Caco-2 (cell line): ENCODE results near the gene ADARB1. TPM values are rescaled to one million over a fixed set of nuclear protein-coding genes. Genes with fewer than 3 reads are reported as not detected.

Source experiments
- BruUV-seq: library from RNA; stranded (reverse); fragments of 400-500 nt; replicated peaks from 2 replicates; lab custom pipeline; 2021; lab: Mats Ljungman, UMichigan
- CTCF ChIA-PET: fragments of 300-600 bp; sonication (Branson Sonifier 250); formaldehyde crosslinking; loops from one replicate; lab custom pipeline; 2022; ENCODE audit warnings: antibody characterized with exemption; lab: Charles Lee
- POLR2A ChIA-PET: fragments of 300-600 bp; sonication (Branson Sonifier 250); formaldehyde crosslinking; loops from one replicate; lab custom pipeline; 2022; ENCODE audit warnings: antibody characterized with exemption; lab: Charles Lee
- DNase-seq, 2 experiments: peaks; one replicate each; pipeline versions ENCODE4 v3.0.0 to v3.0.0-alpha.2; 2020 to 2022
- H3K27me3 ChIP-seq: replicated peaks from 2 replicates; pipeline ENCODE4 v1.6.0; 2011; ENCODE audit warnings: low read length; ENCODE audit not compliant: control insufficient read depth, insufficient read depth
- H3K36me3 ChIP-seq: 2 replicates; pipeline ENCODE4 v1.5.1; 2011; ENCODE audit warnings: low read length; ENCODE audit not compliant: control insufficient read depth, insufficient read depth
- H3K4me1 ChIP-seq: fragments of 250-450 bp; sonication (Bioruptor Pico); 2 replicates; pipeline ENCODE4 v1.5.1; 2020; ENCODE audit warnings: mild to moderate bottlenecking
- H3K4me3 ChIP-seq: 2 replicates; pipeline ENCODE4 v1.5.1; 2011; ENCODE audit warnings: low read depth, mild to moderate bottlenecking, control low read depth, low read length
- H3K9me3 ChIP-seq: fragments of 250-450 bp; sonication (Bioruptor Pico); 2 replicates; pipeline ENCODE4 v1.5.1; 2020; ENCODE audit warnings: mild to moderate bottlenecking, moderate library complexity
- H3K27ac Mint-ChIP-seq: one replicate; pipeline ENCODE4 v1.8.0; 2022; ENCODE audit warnings: mixed read lengths; ENCODE audit not compliant: unreplicated experiment
- H3K27me3 Mint-ChIP-seq: one replicate; pipeline ENCODE4 v1.8.0; 2022; ENCODE audit warnings: mixed read lengths; ENCODE audit not compliant: insufficient read depth, unreplicated experiment
- H3K36me3 Mint-ChIP-seq: one replicate; pipeline ENCODE4 v1.8.0; 2022; ENCODE audit warnings: mild to moderate bottlenecking, mixed read lengths; ENCODE audit not compliant: insufficient read depth, unreplicated experiment
- H3K4me1 Mint-ChIP-seq: one replicate; pipeline ENCODE4 v1.8.0; 2022; ENCODE audit warnings: low read depth, mixed read lengths; ENCODE audit not compliant: unreplicated experiment
- H3K4me3 Mint-ChIP-seq: one replicate; pipeline ENCODE4 v1.8.0; 2022; ENCODE audit warnings: mild to moderate bottlenecking, moderate library complexity, mixed read lengths; ENCODE audit not compliant: unreplicated experiment
- H3K9me3 Mint-ChIP-seq: one replicate; pipeline ENCODE4 v1.8.0; 2022; ENCODE audit warnings: mixed read lengths; ENCODE audit not compliant: unreplicated experiment
- intact Hi-C: fragments of 100-400 bp; cut with micrococcal nuclease; formaldehyde crosslinking; loops from one replicate; pipeline ENCODE4 v1.10.0; 2022; ENCODE audit not compliant: unreplicated experiment
- total RNA-seq: library from RNA; stranded (reverse); gene quantifications from 2 replicates; pipeline ENCODE4 v1.2.3, GENCODE V29; 2022
- TF ChIP-seq, protein P1 (sequence below), 2 experiments: fragments of 200-600 bp in 1 of 2; IDR thresholded peaks; 1 replicate in 1 of 2; 2 replicates in 1 of 2; pipeline versions ENCODE4 v1.5.1 to v1.8.0; 2011 to 2022; ENCODE audit warnings: antibody characterized with exemption in 1 of 2, control low read depth in 1 of 2, inconsistent platforms in 1 of 2, low read depth in 1 of 2, low read length in 1 of 2, mild to moderate bottlenecking in 1 of 2, moderate library complexity in 1 of 2; ENCODE audit not compliant: insufficient read depth in 1 of 2, severe bottlenecking in 1 of 2, unreplicated experiment in 1 of 2

The ADARB1 gene
- total RNA-seq, 1 experiment from 2014 or later = 25.4 TPM

DNA sequence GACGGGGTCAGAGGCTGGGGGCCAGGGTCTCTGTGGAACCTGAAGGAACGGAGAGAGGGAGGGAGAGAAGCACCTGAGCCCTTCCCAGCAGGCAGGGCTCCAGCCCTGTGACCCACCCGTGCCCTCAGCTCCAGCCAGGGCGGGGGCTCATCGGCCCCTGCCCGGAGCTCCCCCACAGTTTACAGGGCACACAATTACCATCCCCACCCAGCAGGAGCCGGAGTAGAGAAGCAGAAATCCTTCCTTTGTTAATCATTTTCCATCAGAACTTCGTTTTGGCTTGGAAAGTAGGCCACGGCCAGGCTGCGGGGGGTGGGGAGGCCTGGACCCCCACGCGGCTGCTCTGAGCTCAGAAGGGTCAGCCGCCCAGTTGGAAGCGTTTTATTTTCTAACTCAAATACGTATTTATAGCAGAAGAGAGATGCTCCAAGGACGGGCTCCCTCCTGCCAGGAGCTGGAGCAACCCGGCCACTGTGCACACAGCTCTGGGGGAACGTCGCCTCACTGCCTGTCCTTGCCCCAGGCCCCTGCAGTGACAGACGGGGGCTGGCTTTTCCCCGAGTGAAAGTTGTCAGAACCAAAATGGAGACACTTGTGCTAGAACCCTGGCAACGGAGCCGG is 42.7 kb upstream of the ADARB1 start:
- no peaks in the 10 kb centered on the region for H3K27me3 Mint-ChIP-seq
- H3K9me3 Mint-ChIP-seq = peaks cover 13% of the 10 kb centered on the region
- Histone ChIP-seq H3K27me3 (no peaks in the 10 kb centered on the region), H3K4me1 (no peaks in the 10 kb centered on the region), H3K9me3 (peaks cover 12% of the 10 kb centered on the region), H3K4me3 (no peak overlapping the region), H3K36me3 (no peaks in the 10 kb centered on the region)
- no TSS peak for BruUV-seq
- peaks cover 4% of the 10 kb centered on the region for H3K36me3 Mint-ChIP-seq
- peaks cover 7% of the 10 kb centered on the region for H3K4me1 Mint-ChIP-seq
- POLR2A ChIA-PET = no interaction called here
- no peak for DNase-seq
- no peak overlapping the region for H3K27ac Mint-ChIP-seq
- CTCF ChIA-PET = no interaction called here
- TF ChIP-seq, protein P1, sequence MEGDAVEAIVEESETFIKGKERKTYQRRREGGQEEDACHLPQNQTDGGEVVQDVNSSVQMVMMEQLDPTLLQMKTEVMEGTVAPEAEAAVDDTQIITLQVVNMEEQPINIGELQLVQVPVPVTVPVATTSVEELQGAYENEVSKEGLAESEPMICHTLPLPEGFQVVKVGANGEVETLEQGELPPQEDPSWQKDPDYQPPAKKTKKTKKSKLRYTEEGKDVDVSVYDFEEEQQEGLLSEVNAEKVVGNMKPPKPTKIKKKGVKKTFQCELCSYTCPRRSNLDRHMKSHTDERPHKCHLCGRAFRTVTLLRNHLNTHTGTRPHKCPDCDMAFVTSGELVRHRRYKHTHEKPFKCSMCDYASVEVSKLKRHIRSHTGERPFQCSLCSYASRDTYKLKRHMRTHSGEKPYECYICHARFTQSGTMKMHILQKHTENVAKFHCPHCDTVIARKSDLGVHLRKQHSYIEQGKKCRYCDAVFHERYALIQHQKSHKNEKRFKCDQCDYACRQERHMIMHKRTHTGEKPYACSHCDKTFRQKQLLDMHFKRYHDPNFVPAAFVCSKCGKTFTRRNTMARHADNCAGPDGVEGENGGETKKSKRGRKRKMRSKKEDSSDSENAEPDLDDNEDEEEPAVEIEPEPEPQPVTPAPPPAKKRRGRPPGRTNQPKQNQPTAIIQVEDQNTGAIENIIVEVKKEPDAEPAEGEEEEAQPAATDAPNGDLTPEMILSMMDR (IDR thresholded peaks at IDR 0.05; ENCODE audit: insufficient read depth in 1 of 2, low read depth in 1 of 2, low read length in 1 of 2, severe bottlenecking in 1 of 2, unreplicated experiment in 1 of 2) = no peak
- intact Hi-C loops = no loop called here
- no peak overlapping the region for H3K4me3 Mint-ChIP-seq

- Histone ChIP-seq H3K4me3 (no peak overlapping the region), H3K4me1 (no peaks in the 10 kb centered on the region), H3K27me3 (no peaks in the 10 kb centered on the region), H3K36me3 (no peaks in the 10 kb centered on the region), H3K9me3 (peaks cover 19% of the 10 kb centered on the region)
- intact Hi-C loops = no loop called here
- CTCF ChIA-PET = no interaction called here
- no TSS peak for BruUV-seq
- Mint-ChIP-seq H3K36me3 (peaks cover 4% of the 10 kb centered on the region), H3K27ac (no peak overlapping the region), H3K4me3 (no peak overlapping the region), H3K27me3 (no peaks in the 10 kb centered on the region), H3K4me1 (peaks cover under 1% of the 10 kb centered on the region), H3K9me3 (peaks cover 20% of the 10 kb centered on the region)
- TF ChIP-seq, protein P1 (IDR thresholded peaks at IDR 0.05; ENCODE audit: insufficient read depth in 1 of 2, low read depth in 1 of 2, low read length in 1 of 2, severe bottlenecking in 1 of 2, unreplicated experiment in 1 of 2) = no peak
- no peak for DNase-seq
- POLR2A ChIA-PET = no interaction called here
Observed at GRCh38 chr21:45032332-45032731, 42.0 kb upstream of the ADARB1 start.

DNA sequence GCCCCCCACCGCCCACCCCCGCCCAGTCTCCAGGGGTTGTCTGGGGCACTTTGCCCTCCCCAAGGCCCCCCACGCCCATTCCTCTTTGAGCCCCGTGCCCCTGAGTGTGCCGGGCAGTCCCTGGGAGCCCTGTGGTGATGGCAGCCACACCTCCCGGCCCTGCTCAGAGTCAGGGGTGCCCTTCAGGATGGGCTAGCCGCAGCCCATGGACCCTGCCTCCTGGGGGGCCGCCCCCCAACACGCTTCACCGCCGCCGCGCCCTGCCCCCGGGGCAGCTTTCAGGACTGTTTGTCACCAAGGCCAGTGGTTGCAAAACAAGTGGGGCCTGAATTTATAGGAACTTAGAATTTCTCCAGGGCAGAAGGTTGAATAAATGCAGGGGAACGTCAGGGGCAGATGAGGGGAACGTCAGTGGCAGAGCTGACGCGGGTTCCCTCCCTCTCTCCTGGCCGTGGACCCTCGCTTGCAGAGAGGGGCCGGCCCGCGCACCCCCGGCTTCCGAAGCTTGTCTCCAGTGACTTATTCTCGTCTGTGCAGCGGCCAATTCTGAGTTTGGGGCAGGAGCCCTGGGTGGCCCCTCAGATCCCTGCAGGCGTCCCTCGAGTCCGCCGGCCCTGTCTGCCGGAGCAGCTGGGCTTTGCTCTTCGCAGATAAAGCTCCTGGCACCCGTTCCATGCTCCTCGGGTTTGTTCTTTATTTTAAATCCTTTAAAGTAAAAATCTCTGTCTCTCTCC is 41.2 kb upstream of the ADARB1 start:
- no peak overlapping the region for H3K4me3 Mint-ChIP-seq
- Histone ChIP-seq H3K4me3 (no peak overlapping the region), H3K36me3 (no peaks in the 10 kb centered on the region), H3K4me1 (no peaks in the 10 kb centered on the region), H3K27me3 (no peaks in the 10 kb centered on the region), H3K9me3 (peaks cover 20% of the 10 kb centered on the region)
- ChIA-PET POLR2A (no interaction called here), CTCF (no interaction called here)
- TF ChIP-seq, protein P1 (IDR thresholded peaks at IDR 0.05; ENCODE audit: insufficient read depth in 1 of 2, low read depth in 1 of 2, low read length in 1 of 2, severe bottlenecking in 1 of 2, unreplicated experiment in 1 of 2) = no peak
- no peaks in the 10 kb centered on the region for H3K4me1 Mint-ChIP-seq
- no peaks in the 10 kb centered on the region for H3K27me3 Mint-ChIP-seq
- H3K27ac Mint-ChIP-seq = no peak overlapping the region
- intact Hi-C loops = no loop called here
- H3K36me3 Mint-ChIP-seq = peaks cover 4% of the 10 kb centered on the region
- DNase-seq = no peak
- no TSS peak for BruUV-seq
- H3K9me3 Mint-ChIP-seq = peaks cover 28% of the 10 kb centered on the region
